Peyer's patch (tissue), 4 donors: ENCODE data around the gene TCF7. TPM values are rescaled to one million over a fixed set of nuclear protein-coding genes. Genes with fewer than 3 reads are reported as not detected.

ENCODE experiments used
- DNase-seq, 3 donors: peaks; one replicate each; pipeline ENCODE4 v3.0.0-alpha.2; 2017 to 2019
- H3K27ac ChIP-seq, 4 donors: fragments of 200-600 bp; sonication (generic); one replicate each; pipeline ENCODE4 v1.5.1; 2016 to 2019
- H3K27me3 ChIP-seq, 2 donors: fragments of 200-600 bp; sonication (generic); one replicate each; pipeline ENCODE4 v1.5.1; 2019
- H3K36me3 ChIP-seq, 3 donors: fragments of 200-600 bp; sonication (generic); one replicate each; pipeline ENCODE4 v1.5.1; 2016 to 2019
- H3K4me1 ChIP-seq, 4 donors: fragments of 200-600 bp; sonication (generic); one replicate each; pipeline ENCODE4 v1.5.1; 2016 to 2019
- H3K4me3 ChIP-seq, 4 donors: fragments of 200-600 bp; sonication (generic); 1 replicate in 3 of 4; 2 replicates in 1 of 4; pipeline ENCODE4 v1.5.1; 2016 to 2019; ENCODE audit warnings: mild to moderate bottlenecking in 1 of 4
- H3K9me3 ChIP-seq, 4 donors: fragments of 200-600 bp; sonication (generic); one replicate each; pipeline ENCODE4 v1.5.1; 2016 to 2019; ENCODE audit warnings: mild to moderate bottlenecking in 1 of 4
- CTCF ChIP-seq, 6 experiments: fragments of 450-650 bp in 4 of 6; fragments of 200-600 bp in 2 of 6; sonication (generic) in 1 of 6; IDR thresholded peaks; one replicate each; pipeline ENCODE4 v1.5.1; 2017 to 2019; ENCODE audit warnings: antibody characterized with exemption in 6 of 6, mild to moderate bottlenecking in 3 of 6, moderate library complexity in 1 of 6
- POLR2A ChIP-seq, 2 donors: fragments of 450-650 bp; IDR thresholded peaks; one replicate each; pipeline ENCODE4 v1.5.1; 2017; ENCODE audit warnings: antibody characterized with exemption in 2 of 2, mild to moderate bottlenecking in 2 of 2, moderate library complexity in 2 of 2
- total RNA-seq, 4 donors: library from RNA; depleted of rRNA; stranded (reverse); fragments of >200 nt; gene quantifications; one replicate each; pipeline ENCODE4 v1.1.0, GENCODE V29; 2016

Gene TCF7
- total RNA-seq, 4 donors from 2014 or later = 11.8 to 32.2 (median 22.0) TPM

GRCh38 chr5:134110382-134110781, 4.1 kb upstream of the TCF7 start:
- H3K4me1 ChIP-seq = peaks cover 0 to 11% (median 5%) of the 10 kb centered on the region in 4 donors
- H3K4me3 ChIP-seq = no peak overlapping the region
- no peaks in the 10 kb centered on the region for H3K36me3 ChIP-seq
- H3K9me3 ChIP-seq = no peaks in the 10 kb centered on the region
- TF ChIP-seq CTCF (IDR thresholded peaks at IDR 0.05) = no peak
- no peak for TF ChIP-seq POLR2A (IDR thresholded peaks at IDR 0.05)
- H3K27ac ChIP-seq = no peak overlapping the region
- DNase-seq = no peak
- peaks cover 0 to 7% of the 10 kb centered on the region in 2 donors for H3K27me3 ChIP-seq

DNA sequence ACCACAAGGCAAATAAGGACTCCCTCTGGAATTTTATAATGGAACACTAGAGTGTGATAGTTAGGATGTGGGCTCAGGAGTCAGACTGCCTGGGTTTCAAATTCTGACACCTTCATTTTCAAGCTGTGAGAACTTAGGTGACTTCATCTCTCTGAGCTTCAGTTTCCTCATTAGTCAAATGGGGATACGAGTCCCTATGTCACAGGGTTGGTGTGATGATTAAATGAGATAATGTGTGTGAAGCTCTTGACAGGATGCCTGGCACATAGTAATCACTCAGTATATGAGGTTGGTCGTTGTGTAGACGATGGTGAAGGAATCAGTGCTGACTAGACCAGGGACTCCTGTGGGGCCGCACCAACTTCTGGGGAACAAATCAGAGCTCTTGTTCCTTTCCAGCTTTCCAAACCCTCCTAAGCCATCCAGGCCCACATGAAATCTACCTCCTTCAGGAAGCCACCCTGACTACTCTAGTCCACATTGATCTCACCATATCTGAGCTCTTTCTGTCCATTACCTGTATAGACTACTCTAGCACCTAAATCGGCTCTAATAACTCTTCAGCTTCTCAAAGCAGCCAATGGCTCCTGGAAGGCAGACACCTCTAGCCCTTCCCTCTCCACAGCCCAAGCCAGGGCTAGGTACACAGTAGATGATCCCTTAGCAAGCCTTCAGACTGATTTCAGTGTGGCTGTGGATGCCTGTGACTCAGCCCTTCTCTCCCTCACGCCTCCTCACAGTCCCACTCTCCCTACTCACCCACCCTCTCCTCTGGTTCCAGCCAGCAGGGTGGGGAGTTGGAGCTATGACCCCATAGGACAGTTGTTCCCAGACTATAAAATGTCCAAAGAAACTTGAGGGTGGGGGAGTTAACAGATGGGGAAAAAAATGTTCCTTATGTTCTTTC, 2.5 kb upstream of the TCF7 start:
- peaks cover 0 to 16% (median 5%) of the 10 kb centered on the region in 4 donors for H3K4me1 ChIP-seq
- peaks cover 0 to 7% of the 10 kb centered on the region in 2 donors for H3K27me3 ChIP-seq
- TF ChIP-seq POLR2A (IDR thresholded peaks at IDR 0.05) (no peak), CTCF (IDR thresholded peaks at IDR 0.05) (no peak)
- H3K36me3 ChIP-seq = no peaks in the 10 kb centered on the region
- H3K9me3 ChIP-seq = no peaks in the 10 kb centered on the region
- no peak overlapping the region for H3K4me3 ChIP-seq
- peak overlapping the region in 1 of 4 donors; percentile 10 for H3K27ac ChIP-seq
- no peak for DNase-seq

DNA sequence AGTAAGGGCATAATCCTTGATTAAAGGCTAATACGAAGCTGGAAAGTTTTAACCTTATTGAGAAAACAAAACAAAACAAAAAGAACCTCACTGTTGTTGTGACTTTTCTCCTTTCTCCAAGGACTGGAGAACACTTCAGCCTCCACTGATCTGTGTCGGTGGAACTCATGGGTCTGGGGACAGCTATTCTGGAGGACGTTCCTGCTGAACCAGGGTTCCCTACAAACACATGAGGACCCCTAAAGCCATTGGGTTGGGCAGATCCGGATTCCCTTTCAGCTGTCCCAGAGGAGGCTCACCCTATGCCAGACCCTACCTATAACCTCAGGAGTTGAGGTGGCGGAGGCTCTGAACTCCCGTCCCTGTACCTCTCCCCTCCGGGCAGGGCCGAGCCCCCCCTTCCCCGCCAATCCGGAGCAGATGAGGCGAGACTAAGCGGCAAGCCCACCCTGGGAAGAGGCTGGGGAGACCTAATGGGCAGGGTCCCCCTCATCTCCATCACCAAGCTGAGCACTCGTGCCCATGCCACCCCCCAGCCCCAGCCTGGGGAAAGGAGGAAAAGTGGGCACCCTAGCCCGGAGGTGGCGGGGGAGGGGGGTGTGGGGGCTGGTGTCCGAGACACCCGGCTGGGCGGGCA, 1.6 kb upstream of the TCF7 start:
- Histone ChIP-seq H3K4me3 (peak overlapping the region in 1 of 4 donors; percentile 62), H3K27me3 (peaks cover 0 to 7% of the 10 kb centered on the region in 2 donors), H3K36me3 (no peaks in the 10 kb centered on the region), H3K27ac (peak overlapping the region in 1 of 4 donors; percentile 83), H3K4me1 (peaks cover 0 to 16% (median 5%) of the 10 kb centered on the region in 4 donors), H3K9me3 (no peaks in the 10 kb centered on the region)
- TF ChIP-seq POLR2A (IDR thresholded peaks at IDR 0.05) (no peak), CTCF (IDR thresholded peaks at IDR 0.05) (no peak)
- DNase-seq = no peak

GRCh38 chr5:134113363-134113889, 1.1 kb upstream of the TCF7 start:
- Histone ChIP-seq H3K36me3 (no peaks in the 10 kb centered on the region), H3K9me3 (no peaks in the 10 kb centered on the region), H3K4me3 (peak overlapping the region; percentile 62 to 70 (median 68)), H3K4me1 (peaks cover 0 to 16% (median 5%) of the 10 kb centered on the region in 4 donors), H3K27me3 (peaks cover 0 to 7% of the 10 kb centered on the region in 2 donors), H3K27ac (peak overlapping the region in 1 of 4 donors; percentile 83)
- DNase-seq = no peak
- TF ChIP-seq CTCF (IDR thresholded peaks at IDR 0.05) (no peak), POLR2A (IDR thresholded peaks at IDR 0.05) (no peak)

- peak overlapping the region; percentile 62 to 70 (median 68) for H3K4me3 ChIP-seq
- peaks cover 0 to 7% of the 10 kb centered on the region in 2 donors for H3K27me3 ChIP-seq
- H3K27ac ChIP-seq = peak overlapping the region; percentile 22 to 83 (median 72)
- no peaks in the 10 kb centered on the region for H3K36me3 ChIP-seq
- H3K4me1 ChIP-seq = peaks cover 0 to 23% (median 5%) of the 10 kb centered on the region in 4 donors
- TF ChIP-seq CTCF (IDR thresholded peaks at IDR 0.05) (no peak), POLR2A (IDR thresholded peaks at IDR 0.05) (peak in 1 of 2 donors; percentile 8)
- no peaks in the 10 kb centered on the region for H3K9me3 ChIP-seq
- peak in 2 of 3 donors; percentile 72 to 83 for DNase-seq
Measured at GRCh38 chr5:134114886-134115805, 665 bp downstream of the TCF7 start.
